ENCODE results near the gene SKAP2. TPM values are rescaled to one million over a fixed set of nuclear protein-coding genes. Genes with fewer than 3 reads are reported as not detected.

Gene SKAP2
- polyA plus RNA-seq, 3 donors: 19.2 to 204 (median 158) TPM

- H3K4me1 ChIP-seq (ENCODE audit: control insufficient read depth in 1 of 2, insufficient read depth in 2 of 2, low read length in 2 of 2): no peaks in the 10 kb centered on the region
- no peak overlapping the region for H3K27ac Mint-ChIP-seq
- no peak for TF ChIP-seq CTCF (IDR thresholded peaks at IDR 0.05)
- H3K27ac ChIP-seq (ENCODE audit: low read depth in 1 of 2, low read length in 2 of 2): no peak overlapping the region
- WGBS (ENCODE audit: insufficient coverage): 100% methylated on average over 4 of the region's 8 CpGs
- intact Hi-C loops (cut with micrococcal nuclease): no loop called here
- peaks cover 0 to 7% (median 0%) of the 10 kb centered on the region in 7 donors for H3K9me3 Mint-ChIP-seq
- H3K27me3 Mint-ChIP-seq (ENCODE audit: low read depth in 3 of 3): peaks cover 0 to 3% (median 0%) of the 10 kb centered on the region in 3 donors
- peaks cover 2 to 6% of the 10 kb centered on the region in 2 donors for H3K36me3 Mint-ChIP-seq
- no peak overlapping the region for H2AFZ ChIP-seq (ENCODE audit: insufficient read depth, low read depth, low read length, poor library complexity, severe bottlenecking)
- H3K4me2 ChIP-seq (replicated peaks; ENCODE audit: extremely low read depth, low read length, poor library complexity, severe bottlenecking): no peak overlapping the region
- no peak overlapping the region for H3K9ac ChIP-seq (ENCODE audit: insufficient read depth, low read length, poor library complexity, severe bottlenecking)
- H3K4me3 ChIP-seq (replicated peaks in 1 of 3; ENCODE audit: low read depth in 2 of 3, low read length in 3 of 3): no peak overlapping the region
- H4K20me1 ChIP-seq (ENCODE audit: insufficient read depth, low read length): no peaks in the 10 kb centered on the region
- no peaks in the 10 kb centered on the region for H3K9me3 ChIP-seq (replicated peaks in 1 of 2; ENCODE audit: control insufficient read depth in 1 of 2, insufficient read depth in 1 of 2, low read length in 2 of 2)
- H3K4me3 Mint-ChIP-seq: no peak overlapping the region
- no peaks in the 10 kb centered on the region for H3K27me3 ChIP-seq (ENCODE audit: control insufficient read depth in 2 of 2, insufficient read depth in 2 of 2, low read length in 2 of 2)
- no peaks in the 10 kb centered on the region for H3K36me3 ChIP-seq (replicated peaks in 1 of 2; ENCODE audit: control insufficient read depth in 1 of 2, insufficient read depth in 2 of 2, low read length in 2 of 2)
- DNase-seq: no peak
- H3K4me1 Mint-ChIP-seq: no peaks in the 10 kb centered on the region
- H3K79me2 ChIP-seq (ENCODE audit: insufficient read depth, low read length): no peaks in the 10 kb centered on the region
These were observed 245.5 kb downstream of the SKAP2 start for GRCh38 chr7:26618898-26619297.

- Histone ChIP-seq H4K20me1 (ENCODE audit: insufficient read depth, low read length) (no peaks in the 10 kb centered on the region), H3K4me2 (replicated peaks; ENCODE audit: extremely low read depth, low read length, poor library complexity, severe bottlenecking) (no peak overlapping the region), H3K36me3 (replicated peaks in 1 of 2; ENCODE audit: control insufficient read depth in 1 of 2, insufficient read depth in 2 of 2, low read length in 2 of 2) (no peaks in the 10 kb centered on the region), H3K4me3 (replicated peaks in 1 of 3; ENCODE audit: low read depth in 2 of 3, low read length in 3 of 3) (no peak overlapping the region), H3K27me3 (ENCODE audit: control insufficient read depth in 2 of 2, insufficient read depth in 2 of 2, low read length in 2 of 2) (no peaks in the 10 kb centered on the region), H3K9ac (ENCODE audit: insufficient read depth, low read length, poor library complexity, severe bottlenecking) (no peak overlapping the region), H3K4me1 (ENCODE audit: control insufficient read depth in 1 of 2, insufficient read depth in 2 of 2, low read length in 2 of 2) (no peaks in the 10 kb centered on the region), H3K27ac (ENCODE audit: low read depth in 1 of 2, low read length in 2 of 2) (no peak overlapping the region), H3K79me2 (ENCODE audit: insufficient read depth, low read length) (no peaks in the 10 kb centered on the region), H3K9me3 (replicated peaks in 1 of 2; ENCODE audit: control insufficient read depth in 1 of 2, insufficient read depth in 1 of 2, low read length in 2 of 2) (no peaks in the 10 kb centered on the region), H2AFZ (ENCODE audit: insufficient read depth, low read depth, low read length, poor library complexity, severe bottlenecking) (no peak overlapping the region)
- no peak for TF ChIP-seq CTCF (IDR thresholded peaks at IDR 0.05)
- no peak for DNase-seq
- intact Hi-C loops (cut with micrococcal nuclease): no loop called here
- Mint-ChIP-seq H3K9me3 (peaks cover 0 to 7% (median 0%) of the 10 kb centered on the region in 7 donors), H3K4me3 (no peak overlapping the region), H3K27ac (no peak overlapping the region), H3K27me3 (ENCODE audit: low read depth in 3 of 3) (peaks cover 0 to 3% (median 0%) of the 10 kb centered on the region in 3 donors), H3K36me3 (peaks cover 2 to 6% of the 10 kb centered on the region in 2 donors), H3K4me1 (no peaks in the 10 kb centered on the region)
- WGBS (ENCODE audit: insufficient coverage): 90% methylated on average over 11 of the region's 12 CpGs
These were observed 245.9 kb downstream of the SKAP2 start for GRCh38 chr7:26618449-26618848.

Other genes with a start within 250 kb of the SKAP2 start
- gene HOXA1, start 231.4 kb upstream of the SKAP2 start, polyA plus RNA-seq: under 1 TPM in 2 of 3 donors, not detected in 1; 0.11 to 0.37 TPM
- gene HOXA2, start 238.1 kb upstream of the SKAP2 start, polyA plus RNA-seq: not detected

Measured in CD14-positive monocyte (primary cell).